ENCODE results near the gene TOX3. TPM values are rescaled to one million over a fixed set of nuclear protein-coding genes. Genes with fewer than 3 reads are reported as not detected.

Gene TOX3
- total and polyA plus RNA-seq, 2 experiments from 2014 or later, result not detected

DNA sequence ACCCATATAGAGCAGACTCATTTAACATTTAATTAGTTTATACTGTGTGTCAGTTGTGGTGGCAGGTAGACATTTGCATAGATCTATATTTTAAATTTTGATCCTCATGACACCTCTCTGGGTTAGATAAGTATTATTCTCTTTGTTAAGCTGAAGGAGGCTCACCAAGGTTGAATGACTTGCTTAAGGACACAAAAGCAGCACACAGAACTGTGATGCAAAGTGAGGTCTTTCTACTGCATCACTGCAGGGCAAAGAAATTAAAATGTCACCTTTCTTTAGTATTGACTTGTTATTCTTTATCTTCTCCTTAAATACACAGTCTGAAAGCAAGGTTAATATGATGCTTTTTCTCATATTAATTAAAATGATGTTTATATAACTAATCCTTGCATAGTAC, 8.6 kb upstream of the TOX3 start:
- in situ Hi-C loops (cut with MboI), result no loop called here
- H3K9ac ChIP-seq, result no peak overlapping the region
- no peaks in the 10 kb centered on the region for H3K36me3 ChIP-seq (ENCODE audit: low read depth)
- H3K27me3 ChIP-seq (replicated peaks; ENCODE audit: insufficient read depth), result no peaks in the 10 kb centered on the region
- no peak overlapping the region for H2AFZ ChIP-seq
- H3K4me3 ChIP-seq, result no peak overlapping the region
- no peaks in the 10 kb centered on the region for H3K9me2 ChIP-seq (ENCODE audit: insufficient read depth)
- no peaks in the 10 kb centered on the region for H3K9me3 ChIP-seq (ENCODE audit: low read depth)
- no peaks in the 10 kb centered on the region for H3K4me1 ChIP-seq (ENCODE audit: insufficient read depth)
- no peaks in the 10 kb centered on the region for H4K20me1 ChIP-seq (ENCODE audit: insufficient read depth)
- no peak overlapping the region for H3K4me2 ChIP-seq (ENCODE audit: unreplicated experiment)
- no peak overlapping the region for H3K27ac ChIP-seq
- H3F3A ChIP-seq (ENCODE audit: insufficient read depth), result no peaks in the 10 kb centered on the region
- no peak for DNase-seq
- no peak for TF ChIP-seq EZH2phosphoT487 (IDR thresholded peaks at IDR 0.05; ENCODE audit: insufficient read depth, low read depth)
- no peak for TF ChIP-seq EZH2 (IDR thresholded peaks at IDR 0.05; ENCODE audit: insufficient read depth, poor library complexity, severe bottlenecking)
- H3K79me2 ChIP-seq (ENCODE audit: insufficient read depth), result no peaks in the 10 kb centered on the region

- Histone ChIP-seq H3K4me1 (ENCODE audit: insufficient read depth) (no peaks in the 10 kb centered on the region), H3F3A (ENCODE audit: insufficient read depth) (no peaks in the 10 kb centered on the region), H3K9me3 (ENCODE audit: low read depth) (no peaks in the 10 kb centered on the region), H3K4me2 (ENCODE audit: unreplicated experiment) (no peak overlapping the region), H3K27ac (no peak overlapping the region), H3K9me2 (ENCODE audit: insufficient read depth) (no peaks in the 10 kb centered on the region), H3K36me3 (ENCODE audit: low read depth) (no peaks in the 10 kb centered on the region), H3K79me2 (ENCODE audit: insufficient read depth) (no peaks in the 10 kb centered on the region), H3K9ac (no peak overlapping the region), H4K20me1 (ENCODE audit: insufficient read depth) (no peaks in the 10 kb centered on the region), H2AFZ (no peak overlapping the region), H3K4me3 (no peak overlapping the region), H3K27me3 (replicated peaks; ENCODE audit: insufficient read depth) (no peaks in the 10 kb centered on the region)
- in situ Hi-C loops (cut with MboI), result no loop called here
- no peak for DNase-seq
- no peak for TF ChIP-seq EZH2phosphoT487 (IDR thresholded peaks at IDR 0.05; ENCODE audit: insufficient read depth, low read depth)
- no peak for TF ChIP-seq EZH2 (IDR thresholded peaks at IDR 0.05; ENCODE audit: insufficient read depth, poor library complexity, severe bottlenecking)
- WGBS, 2 experiments (ENCODE audit: low coverage in 1 of 2, low lambda C conversion rate in 2 of 2, missing lambda C conversion rate in 2 of 2), result 5 to 7% methylated on average over 1 of the region's 1 CpG
Measured at GRCh38 chr16:52554334-52554733, 7.4 kb upstream of the TOX3 start.

DNA sequence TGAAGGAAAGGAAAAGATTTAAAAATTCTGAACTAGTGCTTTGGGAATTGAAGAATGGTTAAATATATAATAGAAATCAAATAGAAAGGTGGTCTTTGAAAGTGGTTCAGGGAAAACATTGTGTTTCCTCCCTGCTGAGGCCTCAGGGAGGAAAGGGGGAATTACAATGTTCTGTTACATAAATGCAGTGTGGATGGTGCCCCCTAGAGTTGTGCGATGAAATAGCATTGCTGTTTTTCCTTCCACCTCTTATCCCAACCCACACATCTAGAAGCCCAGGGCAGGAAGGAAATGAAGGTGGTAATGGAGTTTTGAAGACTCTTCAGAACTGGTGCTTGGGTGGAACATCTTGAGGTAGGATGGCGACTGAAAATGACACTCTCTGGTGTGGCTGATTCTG, 6.4 kb upstream of the TOX3 start:
- H3F3A ChIP-seq (ENCODE audit: insufficient read depth), result no peaks in the 10 kb centered on the region
- H3K27ac ChIP-seq, result no peak overlapping the region
- in situ Hi-C loops (cut with MboI), result no loop called here
- H3K79me2 ChIP-seq (ENCODE audit: insufficient read depth), result no peaks in the 10 kb centered on the region
- H3K27me3 ChIP-seq (replicated peaks; ENCODE audit: insufficient read depth), result peaks cover 9% of the 10 kb centered on the region; the same call in 1 of the 2 replicates
- no peaks in the 10 kb centered on the region for H3K9me2 ChIP-seq (ENCODE audit: insufficient read depth)
- H3K4me1 ChIP-seq (ENCODE audit: insufficient read depth), result no peaks in the 10 kb centered on the region
- H3K36me3 ChIP-seq (ENCODE audit: low read depth), result no peaks in the 10 kb centered on the region
- no peak overlapping the region for H3K4me2 ChIP-seq (ENCODE audit: unreplicated experiment)
- no peak overlapping the region for H3K9ac ChIP-seq
- no peaks in the 10 kb centered on the region for H3K9me3 ChIP-seq (ENCODE audit: low read depth)
- H3K4me3 ChIP-seq, result no peak overlapping the region
- H4K20me1 ChIP-seq (ENCODE audit: insufficient read depth), result no peaks in the 10 kb centered on the region
- 60 to 70% methylated on average over 2 of the region's 2 CpGs for WGBS, 2 experiments (ENCODE audit: low coverage in 1 of 2, low lambda C conversion rate in 2 of 2, missing lambda C conversion rate in 2 of 2)
- H2AFZ ChIP-seq, result no peak overlapping the region
- DNase-seq, result no peak
- TF ChIP-seq EZH2phosphoT487 (IDR thresholded peaks at IDR 0.05; ENCODE audit: insufficient read depth, low read depth) (no peak), EZH2 (IDR thresholded peaks at IDR 0.05; ENCODE audit: insufficient read depth, poor library complexity, severe bottlenecking) (no peak)

- H4K20me1 ChIP-seq (ENCODE audit: insufficient read depth), result no peaks in the 10 kb centered on the region
- no peaks in the 10 kb centered on the region for H3F3A ChIP-seq (ENCODE audit: insufficient read depth)
- H3K27ac ChIP-seq, result no peak overlapping the region
- in situ Hi-C loops (cut with MboI), result no loop called here
- no peak overlapping the region for H3K4me2 ChIP-seq (ENCODE audit: unreplicated experiment)
- WGBS, 2 experiments (ENCODE audit: low coverage in 1 of 2, low lambda C conversion rate in 2 of 2, missing lambda C conversion rate in 2 of 2), result 34 to 42% methylated on average over 5 of the region's 5 CpGs
- H3K79me2 ChIP-seq (ENCODE audit: insufficient read depth), result no peaks in the 10 kb centered on the region
- no peak overlapping the region for H3K9ac ChIP-seq
- no peak overlapping the region for H2AFZ ChIP-seq
- no peaks in the 10 kb centered on the region for H3K36me3 ChIP-seq (ENCODE audit: low read depth)
- H3K9me3 ChIP-seq (ENCODE audit: low read depth), result no peaks in the 10 kb centered on the region
- H3K4me3 ChIP-seq, result no peak overlapping the region
- H3K9me2 ChIP-seq (ENCODE audit: insufficient read depth), result no peaks in the 10 kb centered on the region
- TF ChIP-seq EZH2phosphoT487 (IDR thresholded peaks at IDR 0.05; ENCODE audit: insufficient read depth, low read depth) (no peak), EZH2 (IDR thresholded peaks at IDR 0.05; ENCODE audit: insufficient read depth, poor library complexity, severe bottlenecking) (no peak)
- peaks cover 15% of the 10 kb centered on the region for H3K27me3 ChIP-seq (replicated peaks; ENCODE audit: insufficient read depth)
- DNase-seq, result no peak
- no peaks in the 10 kb centered on the region for H3K4me1 ChIP-seq (ENCODE audit: insufficient read depth)
Measured at GRCh38 chr16:52552643-52553042, 5.7 kb upstream of the TOX3 start.

- 35 to 36% methylated on average over 11 of the region's 11 CpGs for WGBS, 2 experiments (ENCODE audit: low coverage in 1 of 2, low lambda C conversion rate in 2 of 2, missing lambda C conversion rate in 2 of 2)
- H3K36me3 ChIP-seq (ENCODE audit: low read depth), result no peaks in the 10 kb centered on the region
- H3K79me2 ChIP-seq (ENCODE audit: insufficient read depth), result no peaks in the 10 kb centered on the region
- no peak overlapping the region for H3K9ac ChIP-seq
- no peaks in the 10 kb centered on the region for H3K9me2 ChIP-seq (ENCODE audit: insufficient read depth)
- no peak for TF ChIP-seq EZH2phosphoT487 (IDR thresholded peaks at IDR 0.05; ENCODE audit: insufficient read depth, low read depth)
- TF ChIP-seq EZH2 (IDR thresholded peaks at IDR 0.05; ENCODE audit: insufficient read depth, poor library complexity, severe bottlenecking), result no peak
- H3K4me3 ChIP-seq, result no peak overlapping the region
- H3K9me3 ChIP-seq (ENCODE audit: low read depth), result no peaks in the 10 kb centered on the region
- no peak overlapping the region for H2AFZ ChIP-seq
- DNase-seq, result no peak
- H3K4me2 ChIP-seq (ENCODE audit: unreplicated experiment), result no peak overlapping the region
- H3K27ac ChIP-seq, result no peak overlapping the region
- no peaks in the 10 kb centered on the region for H3K4me1 ChIP-seq (ENCODE audit: insufficient read depth)
- in situ Hi-C loops (cut with MboI), result no loop called here
- no peaks in the 10 kb centered on the region for H3F3A ChIP-seq (ENCODE audit: insufficient read depth)
- peaks cover 42% of the 10 kb centered on the region for H3K27me3 ChIP-seq (replicated peaks; ENCODE audit: insufficient read depth)
- H4K20me1 ChIP-seq (ENCODE audit: insufficient read depth), result no peaks in the 10 kb centered on the region
Measured at GRCh38 chr16:52549011-52549692, 2.2 kb upstream of the TOX3 start.
